Measurements from ENCODE around the gene BMPER.

The BMPER gene

DNA sequence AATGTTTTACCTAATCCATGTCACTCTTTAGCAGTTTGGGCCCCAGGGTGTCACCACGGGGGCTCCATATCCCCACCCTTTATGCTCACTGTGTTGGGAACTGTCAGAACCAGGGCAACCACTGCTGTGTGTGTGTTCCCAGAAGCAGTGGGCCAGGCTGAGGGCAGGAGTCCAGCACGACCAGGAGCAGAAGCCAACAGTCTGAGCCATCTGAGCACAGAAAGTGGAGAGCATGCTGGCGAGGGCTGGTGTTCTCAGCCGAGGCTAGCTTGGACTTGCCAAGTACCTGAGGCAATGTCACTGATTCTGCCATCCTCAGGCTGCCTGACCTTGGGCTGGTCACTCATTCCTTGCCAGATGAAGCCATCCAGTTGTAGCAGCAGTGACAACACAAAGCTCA, 285.0 kb downstream of the BMPER start:
- H3K9ac ChIP-seq (ENCODE audit: low read length) = no peak overlapping the region
- H3K36me3 ChIP-seq (ENCODE audit: low read length) = no peaks in the 10 kb centered on the region
- H3K9me2 ChIP-seq (replicated peaks; ENCODE audit: insufficient read depth, low read length) = no peaks in the 10 kb centered on the region
- no peaks in the 10 kb centered on the region for H3K9me3 ChIP-seq (ENCODE audit: insufficient read depth, low read length)
- TF ChIP-seq EZH2phosphoT487 (conservative IDR thresholded peaks at IDR 0.05; ENCODE audit: low read length) = no peak
- TF ChIP-seq, protein P1, sequence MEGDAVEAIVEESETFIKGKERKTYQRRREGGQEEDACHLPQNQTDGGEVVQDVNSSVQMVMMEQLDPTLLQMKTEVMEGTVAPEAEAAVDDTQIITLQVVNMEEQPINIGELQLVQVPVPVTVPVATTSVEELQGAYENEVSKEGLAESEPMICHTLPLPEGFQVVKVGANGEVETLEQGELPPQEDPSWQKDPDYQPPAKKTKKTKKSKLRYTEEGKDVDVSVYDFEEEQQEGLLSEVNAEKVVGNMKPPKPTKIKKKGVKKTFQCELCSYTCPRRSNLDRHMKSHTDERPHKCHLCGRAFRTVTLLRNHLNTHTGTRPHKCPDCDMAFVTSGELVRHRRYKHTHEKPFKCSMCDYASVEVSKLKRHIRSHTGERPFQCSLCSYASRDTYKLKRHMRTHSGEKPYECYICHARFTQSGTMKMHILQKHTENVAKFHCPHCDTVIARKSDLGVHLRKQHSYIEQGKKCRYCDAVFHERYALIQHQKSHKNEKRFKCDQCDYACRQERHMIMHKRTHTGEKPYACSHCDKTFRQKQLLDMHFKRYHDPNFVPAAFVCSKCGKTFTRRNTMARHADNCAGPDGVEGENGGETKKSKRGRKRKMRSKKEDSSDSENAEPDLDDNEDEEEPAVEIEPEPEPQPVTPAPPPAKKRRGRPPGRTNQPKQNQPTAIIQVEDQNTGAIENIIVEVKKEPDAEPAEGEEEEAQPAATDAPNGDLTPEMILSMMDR (IDR thresholded peaks at IDR 0.05; ENCODE audit: insufficient read depth, low read length, poor library complexity, severe bottlenecking) = no peak
- no peaks in the 10 kb centered on the region for H4K20me1 ChIP-seq (ENCODE audit: low read depth, low read length)
- H3K27ac ChIP-seq (ENCODE audit: low read depth, low read length) = no peak overlapping the region
- no peaks in the 10 kb centered on the region for H3K27me3 ChIP-seq (ENCODE audit: low read length)
- no peak overlapping the region for H2AFZ ChIP-seq (ENCODE audit: low read depth, low read length, severe bottlenecking)
- H3F3A ChIP-seq (ENCODE audit: insufficient read depth) = no peaks in the 10 kb centered on the region
- no peak overlapping the region for H3K4me2 ChIP-seq (ENCODE audit: low read depth, low read length, poor library complexity, severe bottlenecking)
- no peak overlapping the region for H3K4me3 ChIP-seq (ENCODE audit: insufficient read depth, low read length, poor library complexity, severe bottlenecking)
- no peaks in the 10 kb centered on the region for H3K79me2 ChIP-seq (ENCODE audit: insufficient read depth, low read length)

DNA sequence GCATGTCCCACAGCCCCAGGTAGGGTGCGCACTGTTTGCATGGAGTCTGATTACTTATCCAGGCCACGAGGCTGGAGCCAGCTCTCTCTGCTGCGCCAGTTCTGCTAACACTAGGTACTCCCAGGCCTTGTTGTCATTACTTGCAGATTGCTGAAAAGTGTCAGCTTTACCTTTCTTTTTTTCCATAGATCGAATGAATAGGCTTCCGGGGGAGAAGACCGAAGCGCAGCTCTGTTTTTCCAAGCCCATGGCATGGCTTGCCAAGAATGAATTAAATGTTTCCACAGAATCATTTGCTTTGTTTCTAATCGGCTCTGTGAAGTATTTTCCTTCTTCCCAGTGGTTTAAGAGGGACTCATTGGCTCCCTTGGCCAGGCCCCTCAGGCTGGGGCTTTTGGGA, 285.8 kb downstream of the BMPER start:
- H2AFZ ChIP-seq (ENCODE audit: low read depth, low read length, severe bottlenecking) = no peak overlapping the region
- no peak overlapping the region for H3K9ac ChIP-seq (ENCODE audit: low read length)
- no peak overlapping the region for H3K27ac ChIP-seq (ENCODE audit: low read depth, low read length)
- no peaks in the 10 kb centered on the region for H3F3A ChIP-seq (ENCODE audit: insufficient read depth)
- no peaks in the 10 kb centered on the region for H3K9me2 ChIP-seq (replicated peaks; ENCODE audit: insufficient read depth, low read length)
- H3K9me3 ChIP-seq (ENCODE audit: insufficient read depth, low read length) = no peaks in the 10 kb centered on the region
- H4K20me1 ChIP-seq (ENCODE audit: low read depth, low read length) = no peaks in the 10 kb centered on the region
- no peak overlapping the region for H3K4me3 ChIP-seq (ENCODE audit: insufficient read depth, low read length, poor library complexity, severe bottlenecking)
- no peaks in the 10 kb centered on the region for H3K79me2 ChIP-seq (ENCODE audit: insufficient read depth, low read length)
- TF ChIP-seq, protein P1 (IDR thresholded peaks at IDR 0.05; ENCODE audit: insufficient read depth, low read length, poor library complexity, severe bottlenecking) = no peak
- no peak for TF ChIP-seq EZH2phosphoT487 (conservative IDR thresholded peaks at IDR 0.05; ENCODE audit: low read length)
- H3K36me3 ChIP-seq (ENCODE audit: low read length) = no peaks in the 10 kb centered on the region
- H3K27me3 ChIP-seq (ENCODE audit: low read length) = no peaks in the 10 kb centered on the region
- no peak overlapping the region for H3K4me2 ChIP-seq (ENCODE audit: low read depth, low read length, poor library complexity, severe bottlenecking)

DNA sequence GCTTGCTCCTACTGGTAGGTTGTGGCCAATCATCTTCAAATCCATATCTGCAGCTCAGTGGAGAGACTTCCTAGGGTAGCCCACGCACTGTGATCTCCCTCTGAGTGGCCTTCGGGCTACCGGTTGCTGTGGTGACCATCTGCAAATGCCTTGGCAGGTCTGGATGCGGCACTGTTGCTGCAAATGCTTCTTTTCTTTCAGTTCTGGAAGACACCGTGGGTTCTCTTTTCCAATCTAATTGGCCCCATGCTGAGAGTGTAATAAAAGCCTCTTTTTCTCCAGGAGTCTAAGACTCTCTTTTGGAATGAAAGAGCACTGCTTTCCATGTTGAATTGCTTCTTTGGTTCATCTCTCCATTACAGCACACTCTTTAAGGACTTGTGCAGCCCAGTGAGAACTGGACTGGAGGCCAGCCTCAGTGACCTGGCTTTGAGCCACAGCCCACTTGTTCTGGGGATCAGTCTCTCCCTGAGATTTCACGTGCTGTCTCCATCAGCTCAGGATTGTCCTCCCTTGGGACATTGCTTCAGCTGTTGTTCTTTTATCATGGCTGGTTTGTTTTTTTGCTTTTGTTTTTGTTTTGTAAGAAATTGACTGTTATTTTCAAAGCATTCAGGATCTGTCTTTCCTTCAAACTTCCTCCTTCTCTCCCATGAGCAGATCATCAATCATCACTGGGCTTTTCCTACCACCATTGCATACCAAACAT, 286.6 kb downstream of the BMPER start:
- Histone ChIP-seq H3K4me3 (ENCODE audit: insufficient read depth, low read length, poor library complexity, severe bottlenecking) (no peak overlapping the region), H3K27me3 (ENCODE audit: low read length) (no peaks in the 10 kb centered on the region), H2AFZ (ENCODE audit: low read depth, low read length, severe bottlenecking) (no peak overlapping the region), H3K36me3 (ENCODE audit: low read length) (no peaks in the 10 kb centered on the region), H3K27ac (ENCODE audit: low read depth, low read length) (no peak overlapping the region), H3K9me2 (replicated peaks; ENCODE audit: insufficient read depth, low read length) (no peaks in the 10 kb centered on the region), H3K4me2 (ENCODE audit: low read depth, low read length, poor library complexity, severe bottlenecking) (no peak overlapping the region), H3K9me3 (ENCODE audit: insufficient read depth, low read length) (no peaks in the 10 kb centered on the region), H3K79me2 (ENCODE audit: insufficient read depth, low read length) (no peaks in the 10 kb centered on the region), H4K20me1 (ENCODE audit: low read depth, low read length) (no peaks in the 10 kb centered on the region), H3F3A (ENCODE audit: insufficient read depth) (no peaks in the 10 kb centered on the region), H3K9ac (ENCODE audit: low read length) (no peak overlapping the region)
- no peak for TF ChIP-seq EZH2phosphoT487 (conservative IDR thresholded peaks at IDR 0.05; ENCODE audit: low read length)
- TF ChIP-seq, protein P1 (IDR thresholded peaks at IDR 0.05; ENCODE audit: insufficient read depth, low read length, poor library complexity, severe bottlenecking) = no peak
